Fibroblast of pulmonary artery (primary cell): ENCODE data around the gene SLC28A3.

ENCODE experiments used
- DNase-seq: peaks from one replicate; pipeline ENCODE4 v3.0.0-alpha.2; 2010; ENCODE audit warnings: low read depth
- H3K4me3 ChIP-seq: replicated peaks from 2 replicates; pipeline ENCODE4 v1.5.1; 2011; ENCODE audit warnings: low read depth, mild to moderate bottlenecking, control low read depth, low read length, moderate library complexity
- TF ChIP-seq, protein P1 (sequence below): IDR thresholded peaks from 2 replicates; pipeline ENCODE4 v1.5.1; 2011; ENCODE audit warnings: mild to moderate bottlenecking, control low read depth, low read length, inconsistent platforms; ENCODE audit errors: missing control alignments

The SLC28A3 gene

DNA sequence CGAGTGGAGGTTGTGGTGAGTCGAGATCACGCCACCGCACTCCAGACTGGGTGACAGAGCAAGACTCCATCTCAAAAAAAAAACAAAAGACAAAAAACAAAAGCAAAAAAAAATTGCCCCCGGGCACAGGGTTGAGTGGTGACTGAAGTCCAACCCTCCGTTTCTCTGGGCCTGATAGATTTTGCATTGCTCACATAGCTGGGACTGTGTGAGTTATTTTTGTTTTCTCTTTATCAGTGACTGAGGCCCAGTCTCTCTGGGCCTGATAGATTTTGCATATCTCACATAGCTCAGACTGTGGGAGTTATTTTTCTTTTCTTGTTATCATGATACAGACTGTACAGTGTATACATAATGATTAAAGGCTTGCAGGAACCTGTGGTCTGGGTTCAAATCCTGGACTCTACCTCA lies 2.6 kb upstream of the SLC28A3 start:
- peak; percentile 88 for DNase-seq
- TF ChIP-seq, protein P1, sequence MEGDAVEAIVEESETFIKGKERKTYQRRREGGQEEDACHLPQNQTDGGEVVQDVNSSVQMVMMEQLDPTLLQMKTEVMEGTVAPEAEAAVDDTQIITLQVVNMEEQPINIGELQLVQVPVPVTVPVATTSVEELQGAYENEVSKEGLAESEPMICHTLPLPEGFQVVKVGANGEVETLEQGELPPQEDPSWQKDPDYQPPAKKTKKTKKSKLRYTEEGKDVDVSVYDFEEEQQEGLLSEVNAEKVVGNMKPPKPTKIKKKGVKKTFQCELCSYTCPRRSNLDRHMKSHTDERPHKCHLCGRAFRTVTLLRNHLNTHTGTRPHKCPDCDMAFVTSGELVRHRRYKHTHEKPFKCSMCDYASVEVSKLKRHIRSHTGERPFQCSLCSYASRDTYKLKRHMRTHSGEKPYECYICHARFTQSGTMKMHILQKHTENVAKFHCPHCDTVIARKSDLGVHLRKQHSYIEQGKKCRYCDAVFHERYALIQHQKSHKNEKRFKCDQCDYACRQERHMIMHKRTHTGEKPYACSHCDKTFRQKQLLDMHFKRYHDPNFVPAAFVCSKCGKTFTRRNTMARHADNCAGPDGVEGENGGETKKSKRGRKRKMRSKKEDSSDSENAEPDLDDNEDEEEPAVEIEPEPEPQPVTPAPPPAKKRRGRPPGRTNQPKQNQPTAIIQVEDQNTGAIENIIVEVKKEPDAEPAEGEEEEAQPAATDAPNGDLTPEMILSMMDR, result no peak
- no peak overlapping the region for H3K4me3 ChIP-seq

DNA sequence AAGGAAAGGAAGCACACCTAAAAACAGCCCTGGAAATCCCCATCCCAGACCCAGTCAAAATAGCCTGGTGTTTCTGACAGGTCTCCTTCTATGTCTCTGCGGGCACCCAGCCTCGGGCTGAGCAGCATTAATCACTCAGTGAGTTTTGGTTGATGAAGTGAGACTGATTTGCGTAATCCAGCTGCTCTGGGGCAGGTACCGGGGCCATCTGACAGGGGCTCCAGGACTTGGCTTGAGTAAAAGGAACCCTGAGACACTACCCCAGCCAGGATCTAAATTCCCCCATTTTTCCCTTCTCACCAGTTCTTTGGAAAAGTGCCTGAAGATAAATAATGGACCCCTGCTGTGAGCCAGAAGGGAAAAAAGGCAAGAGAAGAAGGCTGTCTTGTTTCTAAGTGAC lies 596 bp downstream of the SLC28A3 start:
- no peak for DNase-seq
- no peak overlapping the region for H3K4me3 ChIP-seq
- TF ChIP-seq, protein P1, result no peak

DNA sequence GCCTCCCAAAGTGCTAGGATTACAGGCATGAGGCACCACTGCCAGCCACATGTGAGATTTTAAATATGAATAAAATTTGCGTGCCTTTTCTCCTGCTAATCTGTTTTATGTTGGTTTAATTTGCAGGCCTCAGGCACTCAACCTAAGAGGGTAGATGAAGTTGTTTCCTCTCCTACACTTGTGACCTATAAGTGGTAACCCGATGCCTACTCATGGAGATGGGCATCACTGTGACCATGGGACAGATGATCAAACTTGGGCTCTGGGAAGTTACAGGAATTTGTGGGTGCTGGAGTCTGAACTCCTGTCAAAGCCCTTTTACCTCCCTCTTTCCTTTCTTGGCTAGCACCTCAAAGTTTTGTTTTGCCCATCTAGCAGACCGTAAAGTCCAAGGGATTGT lies 1.1 kb downstream of the SLC28A3 start:
- no peak overlapping the region for H3K4me3 ChIP-seq
- TF ChIP-seq, protein P1, result no peak
- no peak for DNase-seq

GRCh38 chr9:84338792-84339191 lies 1.8 kb downstream of the SLC28A3 start:
- DNase-seq, result no peak
- H3K4me3 ChIP-seq, result no peak overlapping the region
- TF ChIP-seq, protein P1, result no peak

GRCh38 chr9:84337252-84337651 lies 3.3 kb downstream of the SLC28A3 start:
- DNase-seq, result no peak

DNA sequence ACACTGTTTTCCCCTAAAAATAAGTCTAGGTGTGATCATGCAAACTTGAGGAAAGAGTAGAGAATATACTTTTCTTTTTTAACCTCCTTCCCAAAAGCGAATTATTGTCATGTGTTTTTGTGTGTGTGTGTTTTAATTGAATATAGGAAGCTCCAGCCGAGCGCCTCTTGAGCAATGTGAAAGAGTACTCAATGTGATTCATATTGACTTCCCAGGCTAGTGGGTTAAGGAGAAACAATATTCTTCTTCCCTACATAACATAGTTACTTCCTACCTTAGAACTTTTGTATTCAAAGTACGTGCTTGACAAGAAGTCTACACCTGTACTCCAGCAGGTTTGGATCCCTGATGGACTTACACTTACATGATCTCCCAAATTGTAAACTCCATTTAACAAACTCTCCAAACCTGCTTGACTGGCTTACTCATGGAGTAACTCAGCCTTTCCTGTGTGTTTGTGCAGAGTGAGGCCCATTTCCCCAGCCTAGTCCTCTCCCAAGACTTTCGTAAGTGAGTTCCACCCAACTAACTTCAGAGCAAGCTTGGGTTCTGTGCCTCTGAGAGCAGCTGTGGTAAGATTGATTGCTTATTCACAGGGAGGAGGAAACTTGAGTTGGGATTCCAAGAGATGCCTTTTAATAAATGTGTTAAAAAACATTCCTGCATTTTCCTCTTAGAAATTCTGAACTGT lies 9.3 kb downstream of the SLC28A3 start:
- TF ChIP-seq, protein P1, result no peak
- peak; percentile 39 for DNase-seq
- no peak overlapping the region for H3K4me3 ChIP-seq

More at GRCh38 chr9:84337252-84337651, 3.3 kb downstream of the SLC28A3 start:
- TF ChIP-seq, protein P1, result no peak
- no peak overlapping the region for H3K4me3 ChIP-seq

DNA sequence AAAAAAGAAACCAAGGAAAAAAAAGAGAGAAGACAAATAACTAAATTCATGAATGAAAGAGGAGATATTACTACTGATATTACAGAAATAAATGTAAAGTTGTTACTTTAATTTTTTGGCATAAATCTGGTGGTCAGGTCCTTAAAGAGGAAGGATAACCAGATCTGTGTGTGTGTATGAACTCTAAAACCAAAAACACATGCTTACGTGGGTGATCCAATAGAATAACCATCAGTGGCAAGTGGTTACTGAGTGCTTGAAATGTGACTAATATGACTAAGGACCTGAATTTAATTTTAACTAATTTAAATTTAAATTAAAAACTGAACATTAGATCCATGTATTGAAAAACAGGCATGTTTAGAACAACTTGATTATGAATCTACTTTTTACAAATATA lies 10.3 kb downstream of the SLC28A3 start:
- TF ChIP-seq, protein P1, result no peak
- DNase-seq, result no peak
- no peak overlapping the region for H3K4me3 ChIP-seq
